ENCODE results near the gene HMGXB3. TPM values are rescaled to one million over a fixed set of nuclear protein-coding genes. Genes with fewer than 3 reads are reported as not detected.

HMGXB3 gene
- total RNA-seq, 1 experiment from 2014 or later: 26.9 TPM

GRCh38 chr5:150059623-150060022, 59.1 kb downstream of the HMGXB3 start:
- Histone ChIP-seq H2BK120ac (ENCODE audit: low read depth, low read length, poor library complexity, severe bottlenecking) (no peak overlapping the region), H3K18ac (ENCODE audit: insufficient read length, low read depth, low read length) (no peak overlapping the region), H3K9me3 (ENCODE audit: control insufficient read depth, low read depth, low read length) (no peaks in the 10 kb centered on the region), H2BK5ac (ENCODE audit: insufficient read length, low read length) (no peak overlapping the region), H3K56ac (ENCODE audit: insufficient read length, low read depth, low read length) (no peak overlapping the region), H3T11ph (ENCODE audit: low read length) (no peak overlapping the region), H2BK12ac (ENCODE audit: insufficient read length, low read depth, low read length) (no peak overlapping the region), H3K23me2 (ENCODE audit: insufficient read length, low read depth, low read length, poor library complexity, severe bottlenecking) (no peaks in the 10 kb centered on the region), H3K23ac (ENCODE audit: insufficient read length, low read depth, low read length) (no peak overlapping the region), H3K79me1 (ENCODE audit: insufficient read depth, low read depth, low read length, poor library complexity, severe bottlenecking) (no peaks in the 10 kb centered on the region), H3K4me1 (ENCODE audit: insufficient read depth, low read length) (peaks cover 4% of the 10 kb centered on the region; the same call in 1 of the 2 replicates), H4K5ac (ENCODE audit: insufficient read length, low read depth, low read length) (no peak overlapping the region), H3K14ac (ENCODE audit: insufficient read depth, low read length) (no peak overlapping the region), H4K91ac (ENCODE audit: insufficient read length, low read depth, low read length) (no peak overlapping the region), H2BK15ac (ENCODE audit: low read depth, low read length) (no peak overlapping the region), H2AFZ (ENCODE audit: low read length) (no peak overlapping the region), H3K27me3 (ENCODE audit: insufficient read depth, low read length) (no peaks in the 10 kb centered on the region), H3K4ac (ENCODE audit: low read depth, low read length) (no peak overlapping the region), H3K9ac (ENCODE audit: extremely low read depth, insufficient read length, low read length) (no peak overlapping the region), H3K4me2 (ENCODE audit: insufficient read depth, insufficient read length, low read length) (no peak overlapping the region), H2BK20ac (ENCODE audit: low read depth, low read length, poor library complexity, severe bottlenecking) (no peak overlapping the region), H4K8ac (replicated peaks; ENCODE audit: insufficient read length, low read depth, low read length) (no peak overlapping the region), H3K27ac (ENCODE audit: insufficient read length, low read depth, low read length) (no peak overlapping the region), H3K79me2 (ENCODE audit: insufficient read depth, low read length) (no peaks in the 10 kb centered on the region), H2AK5ac (ENCODE audit: insufficient read length, low read length) (no peak overlapping the region), H4K20me1 (ENCODE audit: control insufficient read depth, insufficient read depth, insufficient read length) (no peaks in the 10 kb centered on the region)
- H3K27me3 Mint-ChIP-seq (ENCODE audit: low read depth): peaks cover 37% of the 10 kb centered on the region
- no peak for TF ChIP-seq CTCF (conservative IDR thresholded peaks at IDR 0.05)
- no peak for DNase-seq
- H3K4me1 Mint-ChIP-seq: peaks cover 21 to 32% of the 10 kb centered on the region in 2 experiments
- H3K27ac Mint-ChIP-seq: no peak overlapping the region
- no peaks in the 10 kb centered on the region for H3K9me3 Mint-ChIP-seq
- peaks cover 0 to 7% (median 5%) of the 10 kb centered on the region in 3 experiments; a peak in 3 of 7 replicates for H3K36me3 Mint-ChIP-seq (ENCODE audit: insufficient read depth in 1 of 3, low read depth in 3 of 3)
- WGBS (ENCODE audit: extremely low coverage, insufficient read length, low lambda C conversion rate): no CpG with 5 or more reads among the region's 11 CpGs
- H3K4me3 Mint-ChIP-seq: no peak overlapping the region

Data from H9 (cell line).